K562 (cell line): Measurements from ENCODE around the gene TNFAIP3. TPM values are rescaled to one million over a fixed set of nuclear protein-coding genes. Genes with fewer than 3 reads are reported as not detected.

Source experiments
- BRD4 ChIP-seq: fragments of 200-600 bp; sonication (generic); IDR thresholded peaks from 2 replicates; pipeline ENCODE4 v1.6.1; 2017; ENCODE audit warnings: inconsistent platforms
- CCNT2 ChIP-seq: IDR thresholded peaks from 2 replicates; pipeline ENCODE4 v1.6.1; 2011; ENCODE audit warnings: borderline replicate concordance, low read depth, mild to moderate bottlenecking, moderate library complexity, mixed read lengths, low read length; ENCODE audit not compliant: insufficient read length; ENCODE audit errors: extremely low read depth
- CEBPG ChIP-seq, 3 experiments: fragments of 200-800 bp in 1 of 3; sonication (Bioruptor generic) in 1 of 3; sonication (generic) in 1 of 3; formaldehyde crosslinking in 1 of 3; IDR thresholded peaks in 2 of 3; conservative IDR thresholded peaks in 1 of 3; 2 replicates each; pipeline versions ENCODE4 v1.6.1 to v1.8.0; 2016 to 2022; ENCODE audit warnings: missing compliant biosample characterization in 2 of 3, missing genetic modification characterization in 2 of 3, mild to moderate bottlenecking in 1 of 3, missing genetic modification reagents in 1 of 3
- CREBBP ChIP-seq: IDR thresholded peaks from one replicate; pipeline ENCODE4 v1.6.1; 2012; ENCODE audit warnings: low read depth, mild to moderate bottlenecking, control low read depth, inconsistent platforms, low read length
- ELF1 ChIP-seq: fragments of 200-800 bp; sonication (Bioruptor generic); IDR thresholded peaks from 2 replicates; pipeline ENCODE4 v1.6.1; 2016; ENCODE audit warnings: missing genetic modification characterization, missing compliant biosample characterization
- FOSL1 ChIP-seq: fragments of 200-800 bp; sonication (Bioruptor generic); conservative IDR thresholded peaks from 2 replicates; pipeline ENCODE4 v1.6.1; 2016; ENCODE audit warnings: missing genetic modification characterization, missing compliant biosample characterization
- GABPB2 ChIP-seq: fragments of 250-450 bp; sonication (Bioruptor Pico); conservative IDR thresholded peaks from 2 replicates; pipeline ENCODE4 v1.5.1; 2021; ENCODE audit warnings: mild to moderate bottlenecking
- HEY1 ChIP-seq: fragments of 250-450 bp; sonication (Bioruptor Pico); IDR thresholded peaks from 2 replicates; pipeline ENCODE4 v1.5.0; 2020; ENCODE audit warnings: mild to moderate bottlenecking, moderate library complexity, borderline replicate concordance
- KHSRP ChIP-seq: fragments of 450-650 bp; IDR thresholded peaks from 2 replicates; pipeline ENCODE4 v1.6.1; 2017
- LARP7 ChIP-seq: fragments of 450-650 bp; IDR thresholded peaks from 2 replicates; pipeline ENCODE4 v1.6.1; 2016
- LEF1 ChIP-seq: fragments of 450-650 bp; IDR thresholded peaks from 2 replicates; pipeline ENCODE4 v1.6.1; 2016; ENCODE audit warnings: mild to moderate bottlenecking
- NFATC3 ChIP-seq: fragments of 450-650 bp; IDR thresholded peaks from 2 replicates; pipeline ENCODE4 v1.6.1; 2017; ENCODE audit warnings: mild to moderate bottlenecking
- NFXL1 ChIP-seq: fragments of 450-650 bp; formaldehyde crosslinking; IDR thresholded peaks from 2 replicates; pipeline ENCODE4 v1.4.0; 2021; ENCODE audit warnings: mild to moderate bottlenecking
- NR3C1 ChIP-seq: sonication (generic); formaldehyde crosslinking; IDR thresholded peaks from 2 replicates; pipeline ENCODE4 v1.8.1; 2022; ENCODE audit warnings: missing genetic modification reagents
- SP1 ChIP-seq: sonication (generic); formaldehyde crosslinking; IDR thresholded peaks from 2 replicates; pipeline ENCODE4 v1.8.1; 2022; ENCODE audit warnings: mild to moderate bottlenecking, missing genetic modification reagents
- TARDBP ChIP-seq: fragments of 450-650 bp; IDR thresholded peaks from 2 replicates; pipeline ENCODE4 v1.6.1; 2016
- ZZZ3 ChIP-seq: fragments of 450-650 bp; IDR thresholded peaks from 2 replicates; pipeline ENCODE4 v1.6.1; 2016; ENCODE audit warnings: antibody characterized with exemption, mild to moderate bottlenecking, moderate library complexity
- polyA plus RNA-seq, 8 experiments: library from polyadenylated mRNA; depleted of rRNA in 4 of 8; stranded (reverse) in 5 of 8; unstranded in 3 of 8; fragments of >200 nt; fragmentation: Nextera tagmentation in 2 of 8; fragmentation: Illumina TruSeq in 1 of 8; extraction: Ambion mirVana in 2 of 8; extraction: Trizol in 1 of 8; gene quantifications; 2 replicates each; pipeline versions ENCODE4 v1.2.1 to v1.2.3, GENCODE V29; 2011 to 2014; ENCODE audit warnings: inconsistent platforms in 1 of 8, missing spikeins in 1 of 8
- total RNA-seq, 7 experiments: library from RNA; depleted of rRNA in 6 of 7; stranded (reverse); fragments of >200 nt in 6 of 7; fragmentation: Illumina TruSeq in 2 of 7; extraction: Trizol in 2 of 7; gene quantifications; 2 replicates each; pipeline versions ENCODE4 v1.2.1 to v1.2.3, GENCODE V29; 2011 to 2021; ENCODE audit warnings: low replicate concordance in 1 of 7
- TF ChIP-seq, protein P1 (sequence below): fragments of 450-650 bp; IDR thresholded peaks from 2 replicates; pipeline ENCODE4 v1.6.1; 2014; ENCODE audit warnings: low read depth, mild to moderate bottlenecking, moderate library complexity, borderline replicate concordance
- TF ChIP-seq, protein P2 (sequence below): sonication (generic); formaldehyde crosslinking; IDR thresholded peaks from 2 replicates; pipeline ENCODE4 v1.8.1; 2023; ENCODE audit warnings: mild to moderate bottlenecking, missing genetic modification reagents
- TF ChIP-seq, protein P3 (sequence below): fragments of 450-650 bp; IDR thresholded peaks from 2 replicates; pipeline ENCODE4 v1.6.1; 2018; ENCODE audit warnings: mild to moderate bottlenecking, low read depth; ENCODE audit not compliant: partially characterized antibody
- TF ChIP-seq, protein P4 (sequence below), 2 experiments: IDR thresholded peaks in 1 of 2; conservative IDR thresholded peaks in 1 of 2; 2 replicates each; pipeline ENCODE4 v1.6.1; 2016; ENCODE audit warnings: low read depth in 2 of 2, mild to moderate bottlenecking in 1 of 2, missing compliant biosample characterization in 1 of 2, missing genetic modification characterization in 1 of 2, moderate library complexity in 1 of 2

Gene TNFAIP3
- total and polyA plus RNA-seq, 9 of the 15 experiments (the other 6 are each of a cell fraction or from before 2014, with no cell fraction given): 0.79 to 17.0 (median 6.4) TPM

DNA sequence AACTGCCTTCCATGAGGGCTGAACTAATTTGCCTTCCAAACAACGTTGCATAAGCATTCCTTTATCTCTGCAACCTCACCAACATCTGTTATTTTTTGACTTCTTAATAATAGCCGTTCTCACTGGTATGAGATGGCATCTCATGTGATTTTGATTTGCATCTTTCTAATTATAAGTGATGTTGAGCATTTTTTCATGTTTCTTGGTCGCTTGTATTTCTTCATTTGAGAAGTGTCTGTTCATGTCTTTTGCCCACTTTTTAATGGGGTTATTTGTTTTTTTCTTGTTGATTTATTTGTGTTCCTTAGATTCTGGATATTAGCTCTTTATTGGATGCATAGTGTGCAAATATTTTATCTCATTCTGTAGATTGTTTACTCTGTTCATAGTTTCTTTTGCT lies 46.4 kb downstream of the TNFAIP3 start (continued):
- TF ChIP-seq, protein P1, sequence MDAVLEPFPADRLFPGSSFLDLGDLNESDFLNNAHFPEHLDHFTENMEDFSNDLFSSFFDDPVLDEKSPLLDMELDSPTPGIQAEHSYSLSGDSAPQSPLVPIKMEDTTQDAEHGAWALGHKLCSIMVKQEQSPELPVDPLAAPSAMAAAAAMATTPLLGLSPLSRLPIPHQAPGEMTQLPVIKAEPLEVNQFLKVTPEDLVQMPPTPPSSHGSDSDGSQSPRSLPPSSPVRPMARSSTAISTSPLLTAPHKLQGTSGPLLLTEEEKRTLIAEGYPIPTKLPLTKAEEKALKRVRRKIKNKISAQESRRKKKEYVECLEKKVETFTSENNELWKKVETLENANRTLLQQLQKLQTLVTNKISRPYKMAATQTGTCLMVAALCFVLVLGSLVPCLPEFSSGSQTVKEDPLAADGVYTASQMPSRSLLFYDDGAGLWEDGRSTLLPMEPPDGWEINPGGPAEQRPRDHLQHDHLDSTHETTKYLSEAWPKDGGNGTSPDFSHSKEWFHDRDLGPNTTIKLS: no peak
- TF ChIP-seq LEF1 (no peak), NFATC3 (0 out of 2 replicates have a peak, but pooled peaks have one; percentile 19), BRD4 (no peak), NFXL1 (CRISPR knock-in tag) (no peak), ELF1 (tag) (no peak), CREBBP (no peak), NR3C1 (CRISPR knock-in tag) (no peak), TARDBP (no peak), CEBPG (CRISPR knock-in tag; IDR thresholded peaks at IDR 0.05) (no peak), CEBPG (tag; conservative IDR thresholded peaks at IDR 0.05 in 1 of 2, IDR thresholded peaks at IDR 0.05 in 1 of 2) (0 out of 4 replicates have a peak, but pooled peaks have one; percentile 8 to 31), FOSL1 (tag) (no peak), HEY1 (0 out of 2 replicates have a peak, but pooled peaks have one; percentile 15), CCNT2 (no peak), GABPB2 (CRISPR knock-in tag) (no peak), KHSRP (no peak), LARP7 (no peak), SP1 (CRISPR knock-in tag) (0 out of 2 replicates have a peak, but pooled peaks have one; percentile 22), ZZZ3 (no peak)
- TF ChIP-seq, protein P2, sequence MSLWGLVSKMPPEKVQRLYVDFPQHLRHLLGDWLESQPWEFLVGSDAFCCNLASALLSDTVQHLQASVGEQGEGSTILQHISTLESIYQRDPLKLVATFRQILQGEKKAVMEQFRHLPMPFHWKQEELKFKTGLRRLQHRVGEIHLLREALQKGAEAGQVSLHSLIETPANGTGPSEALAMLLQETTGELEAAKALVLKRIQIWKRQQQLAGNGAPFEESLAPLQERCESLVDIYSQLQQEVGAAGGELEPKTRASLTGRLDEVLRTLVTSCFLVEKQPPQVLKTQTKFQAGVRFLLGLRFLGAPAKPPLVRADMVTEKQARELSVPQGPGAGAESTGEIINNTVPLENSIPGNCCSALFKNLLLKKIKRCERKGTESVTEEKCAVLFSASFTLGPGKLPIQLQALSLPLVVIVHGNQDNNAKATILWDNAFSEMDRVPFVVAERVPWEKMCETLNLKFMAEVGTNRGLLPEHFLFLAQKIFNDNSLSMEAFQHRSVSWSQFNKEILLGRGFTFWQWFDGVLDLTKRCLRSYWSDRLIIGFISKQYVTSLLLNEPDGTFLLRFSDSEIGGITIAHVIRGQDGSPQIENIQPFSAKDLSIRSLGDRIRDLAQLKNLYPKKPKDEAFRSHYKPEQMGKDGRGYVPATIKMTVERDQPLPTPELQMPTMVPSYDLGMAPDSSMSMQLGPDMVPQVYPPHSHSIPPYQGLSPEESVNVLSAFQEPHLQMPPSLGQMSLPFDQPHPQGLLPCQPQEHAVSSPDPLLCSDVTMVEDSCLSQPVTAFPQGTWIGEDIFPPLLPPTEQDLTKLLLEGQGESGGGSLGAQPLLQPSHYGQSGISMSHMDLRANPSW (CRISPR knock-in tag): no peak
- TF ChIP-seq, protein P3, sequence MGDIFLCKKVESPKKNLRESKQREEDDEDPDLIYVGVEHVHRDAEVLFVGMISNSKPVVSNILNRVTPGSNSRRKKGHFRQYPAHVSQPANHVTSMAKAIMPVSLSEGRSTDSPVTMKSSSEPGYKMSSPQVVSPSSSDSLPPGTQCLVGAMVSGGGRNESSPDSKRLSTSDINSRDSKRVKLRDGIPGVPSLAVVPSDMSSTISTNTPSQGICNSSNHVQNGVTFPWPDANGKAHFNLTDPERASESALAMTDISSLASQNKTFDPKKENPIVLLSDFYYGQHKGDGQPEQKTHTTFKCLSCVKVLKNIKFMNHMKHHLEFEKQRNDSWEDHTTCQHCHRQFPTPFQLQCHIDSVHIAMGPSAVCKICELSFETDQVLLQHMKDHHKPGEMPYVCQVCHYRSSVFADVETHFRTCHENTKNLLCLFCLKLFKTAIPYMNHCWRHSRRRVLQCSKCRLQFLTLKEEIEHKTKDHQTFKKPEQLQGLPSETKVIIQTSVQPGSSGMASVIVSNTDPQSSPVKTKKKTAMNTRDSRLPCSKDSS: peak; percentile 41
- TF ChIP-seq, protein P4, sequence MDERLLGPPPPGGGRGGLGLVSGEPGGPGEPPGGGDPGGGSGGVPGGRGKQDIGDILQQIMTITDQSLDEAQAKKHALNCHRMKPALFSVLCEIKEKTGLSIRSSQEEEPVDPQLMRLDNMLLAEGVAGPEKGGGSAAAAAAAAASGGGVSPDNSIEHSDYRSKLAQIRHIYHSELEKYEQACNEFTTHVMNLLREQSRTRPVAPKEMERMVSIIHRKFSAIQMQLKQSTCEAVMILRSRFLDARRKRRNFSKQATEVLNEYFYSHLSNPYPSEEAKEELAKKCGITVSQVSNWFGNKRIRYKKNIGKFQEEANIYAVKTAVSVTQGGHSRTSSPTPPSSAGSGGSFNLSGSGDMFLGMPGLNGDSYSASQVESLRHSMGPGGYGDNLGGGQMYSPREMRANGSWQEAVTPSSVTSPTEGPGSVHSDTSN (CRISPR knock-in tag; IDR thresholded peaks at IDR 0.05; ENCODE audit: low read depth): no peak
- TF ChIP-seq, protein P4 (tag; conservative IDR thresholded peaks at IDR 0.05; ENCODE audit: low read depth): no peak
